Astrocyte (in vitro differentiated cells and primary cell): ENCODE data around the gene ADGRD1. TPM values are rescaled to one million over a fixed set of nuclear protein-coding genes. Genes with fewer than 3 reads are reported as not detected.

Experiments
- DNase-seq: peaks from one replicate; pipeline ENCODE4 v3.0.0-alpha.2; 2010; ENCODE audit warnings: low read depth
- FAIRE-seq: peaks from 2 replicates; lab custom pipeline; 2011; peaks lifted over from hg19 to GRCh38; lab: Jason Lieb, UNC
- H2AFZ ChIP-seq: 2 replicates; pipeline ENCODE4 v1.6.0; 2012; ENCODE audit warnings: low read depth, low read length, inconsistent platforms
- H3K27ac ChIP-seq: 2 replicates; pipeline ENCODE4 v1.5.1; 2011; ENCODE audit warnings: low read depth, low read length, inconsistent platforms
- H3K27me3 ChIP-seq: 2 replicates; pipeline ENCODE4 v1.6.0; 2011; ENCODE audit warnings: low read length, inconsistent platforms; ENCODE audit not compliant: insufficient read depth
- H3K36me3 ChIP-seq: 2 replicates; pipeline ENCODE4 v1.5.1; 2011; ENCODE audit warnings: low read length, inconsistent platforms; ENCODE audit not compliant: insufficient read depth
- H3K4me1 ChIP-seq: 2 replicates; pipeline ENCODE4 v1.5.1; 2011; ENCODE audit warnings: low read length, inconsistent platforms; ENCODE audit not compliant: insufficient read depth
- H3K4me2 ChIP-seq: 2 replicates; pipeline ENCODE4 v1.6.0; 2012; ENCODE audit warnings: low read length, inconsistent platforms
- H3K4me3 ChIP-seq: 2 replicates; pipeline ENCODE4 v1.5.1; 2011; ENCODE audit warnings: low read depth, mild to moderate bottlenecking, low read length, inconsistent platforms; ENCODE audit not compliant: insufficient read depth
- H3K79me2 ChIP-seq: 2 replicates; pipeline ENCODE4 v1.6.0; 2012; ENCODE audit warnings: mild to moderate bottlenecking, low read length, inconsistent platforms; ENCODE audit not compliant: insufficient read depth
- H3K9ac ChIP-seq: 2 replicates; pipeline ENCODE4 v1.6.0; 2012; ENCODE audit warnings: mild to moderate bottlenecking, low read length, inconsistent platforms
- H3K9me3 ChIP-seq: 2 replicates; pipeline ENCODE4 v1.5.1; 2012; ENCODE audit warnings: low read depth, mild to moderate bottlenecking, low read length, inconsistent platforms; ENCODE audit not compliant: insufficient read depth
- H4K20me1 ChIP-seq: 2 replicates; pipeline ENCODE4 v1.6.0; 2012; ENCODE audit warnings: low read length, inconsistent platforms; ENCODE audit not compliant: insufficient read depth
- H3K27ac Mint-ChIP-seq: one replicate; pipeline ENCODE4 v1.8.0; 2021; ENCODE audit warnings: mild to moderate bottlenecking, mixed read lengths; ENCODE audit not compliant: unreplicated experiment
- H3K27me3 Mint-ChIP-seq: one replicate; pipeline ENCODE4 v1.8.0; 2021; ENCODE audit warnings: low read depth, mixed read lengths; ENCODE audit not compliant: unreplicated experiment
- H3K36me3 Mint-ChIP-seq: one replicate; pipeline ENCODE4 v1.8.0; 2021; ENCODE audit warnings: low read depth, mixed read lengths; ENCODE audit not compliant: unreplicated experiment
- H3K4me1 Mint-ChIP-seq: one replicate; pipeline ENCODE4 v1.8.0; 2021; ENCODE audit warnings: low read depth, mixed read lengths; ENCODE audit not compliant: unreplicated experiment
- H3K4me3 Mint-ChIP-seq: one replicate; pipeline ENCODE4 v1.8.0; 2021; ENCODE audit warnings: mild to moderate bottlenecking, moderate library complexity, mixed read lengths; ENCODE audit not compliant: unreplicated experiment
- H3K9me3 Mint-ChIP-seq: one replicate; pipeline ENCODE4 v1.8.0; 2021; ENCODE audit warnings: mild to moderate bottlenecking, mixed read lengths; ENCODE audit not compliant: unreplicated experiment
- CTCF ChIP-seq: IDR thresholded peaks from 2 replicates; pipeline ENCODE4 v1.5.1; 2011; ENCODE audit warnings: low read depth, mild to moderate bottlenecking, inconsistent platforms, low read length, moderate library complexity; ENCODE audit not compliant: insufficient read depth
- EZH2 ChIP-seq: IDR thresholded peaks from 2 replicates; pipeline ENCODE4 v1.6.1; 2012; ENCODE audit warnings: mild to moderate bottlenecking, low read length, inconsistent platforms; ENCODE audit not compliant: insufficient read depth
- total RNA-seq: library from RNA; stranded (reverse); gene quantifications from 2 replicates; pipeline ENCODE4 v1.2.1, GENCODE V29; 2021

The ADGRD1 gene
- total RNA-seq, 1 donor from 2014 or later = 3.0 TPM

GRCh38 chr12:131007031-131007739, 53.5 kb downstream of the ADGRD1 start:
- no peaks in the 10 kb centered on the region for H4K20me1 ChIP-seq
- H3K4me3 ChIP-seq = no peak overlapping the region
- FAIRE-seq (no peak), DNase-seq (no peak)
- no peak overlapping the region for H2AFZ ChIP-seq
- H3K4me2 ChIP-seq = no peak overlapping the region
- no peak for TF ChIP-seq EZH2
- no peak for TF ChIP-seq CTCF
- no peak overlapping the region for H3K4me3 Mint-ChIP-seq
- no peaks in the 10 kb centered on the region for H3K79me2 ChIP-seq
- H3K27ac Mint-ChIP-seq = no peak overlapping the region
- no peaks in the 10 kb centered on the region for H3K9me3 Mint-ChIP-seq
- no peaks in the 10 kb centered on the region for H3K4me1 Mint-ChIP-seq
- H3K4me1 ChIP-seq = no peaks in the 10 kb centered on the region
- H3K27me3 ChIP-seq = peaks cover 2% of the 10 kb centered on the region
- no peak overlapping the region for H3K27ac ChIP-seq
- no peaks in the 10 kb centered on the region for H3K9me3 ChIP-seq
- H3K27me3 Mint-ChIP-seq = peaks cover 50% of the 10 kb centered on the region
- no peak overlapping the region for H3K9ac ChIP-seq
- peaks cover 1% of the 10 kb centered on the region for H3K36me3 Mint-ChIP-seq
- H3K36me3 ChIP-seq = no peaks in the 10 kb centered on the region

- FAIRE-seq (no peak), DNase-seq (no peak)
- H3K36me3 Mint-ChIP-seq = peaks cover 1% of the 10 kb centered on the region
- no peak for TF ChIP-seq CTCF
- TF ChIP-seq EZH2 = no peak
- Histone ChIP-seq H3K27ac (no peak overlapping the region), H3K27me3 (peaks cover 2% of the 10 kb centered on the region), H3K9me3 (no peaks in the 10 kb centered on the region), H3K4me1 (no peaks in the 10 kb centered on the region), H3K4me3 (no peak overlapping the region), H3K9ac (no peak overlapping the region), H2AFZ (no peak overlapping the region), H3K36me3 (no peaks in the 10 kb centered on the region), H3K4me2 (no peak overlapping the region), H4K20me1 (no peaks in the 10 kb centered on the region), H3K79me2 (no peaks in the 10 kb centered on the region)
- no peaks in the 10 kb centered on the region for H3K4me1 Mint-ChIP-seq
- no peak overlapping the region for H3K27ac Mint-ChIP-seq
- H3K9me3 Mint-ChIP-seq = no peaks in the 10 kb centered on the region
- peaks cover 47% of the 10 kb centered on the region for H3K27me3 Mint-ChIP-seq
- no peak overlapping the region for H3K4me3 Mint-ChIP-seq
Measured at GRCh38 chr12:131007740-131008117, 54.0 kb downstream of the ADGRD1 start.
